HL-60 (cell line): Measurements from ENCODE around the gene DNAH1.
A peak's percentile ranks its signal among the peaks of the same experiment; 100 is the strongest.

ENCODE experiments used
- DNase-seq, 2 experiments: peaks; one replicate each; pipeline ENCODE4 v3.0.0-alpha.2; 2010 to 2020; ENCODE audit warnings: low read depth in 1 of 2, low spot score in 1 of 2
- H3K27ac ChIP-seq: fragments of 250-450 bp; sonication (Bioruptor Pico); replicated peaks from 2 replicates; pipeline ENCODE4 v1.5.1; 2020; ENCODE audit warnings: mild to moderate bottlenecking, moderate library complexity
- H3K27me3 ChIP-seq: fragments of 250-450 bp; sonication (Bioruptor Pico); 2 replicates; pipeline ENCODE4 v1.5.1; 2021; ENCODE audit warnings: mild to moderate bottlenecking, moderate library complexity; ENCODE audit not compliant: insufficient read depth, poor library complexity, severe bottlenecking
- H3K4me3 ChIP-seq: replicated peaks from 2 replicates; pipeline ENCODE4 v1.5.1; 2011; ENCODE audit warnings: mild to moderate bottlenecking, control low read depth, low read length; ENCODE audit not compliant: insufficient read depth
- CTCF ChIP-seq: IDR thresholded peaks from one replicate; pipeline ENCODE4 v1.5.1; 2011; ENCODE audit warnings: low read length, control low read depth, inconsistent platforms; ENCODE audit not compliant: insufficient read depth
- GABPA ChIP-seq: IDR thresholded peaks from 2 replicates; pipeline ENCODE4 v1.6.1; 2012; ENCODE audit warnings: low read depth
- POLR2AphosphoS5 ChIP-seq: IDR thresholded peaks from 2 replicates; pipeline ENCODE4 v1.6.1; 2012; ENCODE audit warnings: low read depth
- SPI1 ChIP-seq: IDR thresholded peaks from 2 replicates; pipeline ENCODE4 v1.6.1; 2012; ENCODE audit warnings: low read depth, mild to moderate bottlenecking, borderline replicate concordance
- TF ChIP-seq, protein P1 (sequence below): IDR thresholded peaks from 2 replicates; pipeline ENCODE4 v1.6.1; 2012; ENCODE audit warnings: low read depth; ENCODE audit not compliant: insufficient replicate concordance

Gene DNAH1

DNA sequence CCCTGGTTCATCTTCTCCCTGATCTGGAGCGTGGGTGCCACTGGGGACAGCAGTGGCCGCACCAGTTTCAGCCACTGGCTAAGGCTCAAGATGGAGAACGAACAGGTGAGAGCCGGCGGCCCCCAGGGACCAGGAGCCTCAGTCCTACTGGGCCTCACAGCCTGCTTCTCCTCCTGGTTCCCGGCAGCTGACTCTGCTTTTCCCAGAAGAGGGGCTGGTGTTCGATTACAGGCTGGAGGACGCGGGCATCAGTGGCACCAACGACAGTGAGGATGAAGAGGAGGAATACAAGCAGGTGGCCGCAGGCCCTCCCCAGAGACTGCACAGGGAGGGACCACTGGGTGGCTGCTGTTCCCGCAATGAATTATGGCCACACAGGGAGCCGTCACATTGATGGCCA lies 54.4 kb downstream of the DNAH1 start:
- TF ChIP-seq SPI1 (no peak), POLR2AphosphoS5 (no peak), CTCF (no peak), GABPA (no peak)
- TF ChIP-seq, protein P1, sequence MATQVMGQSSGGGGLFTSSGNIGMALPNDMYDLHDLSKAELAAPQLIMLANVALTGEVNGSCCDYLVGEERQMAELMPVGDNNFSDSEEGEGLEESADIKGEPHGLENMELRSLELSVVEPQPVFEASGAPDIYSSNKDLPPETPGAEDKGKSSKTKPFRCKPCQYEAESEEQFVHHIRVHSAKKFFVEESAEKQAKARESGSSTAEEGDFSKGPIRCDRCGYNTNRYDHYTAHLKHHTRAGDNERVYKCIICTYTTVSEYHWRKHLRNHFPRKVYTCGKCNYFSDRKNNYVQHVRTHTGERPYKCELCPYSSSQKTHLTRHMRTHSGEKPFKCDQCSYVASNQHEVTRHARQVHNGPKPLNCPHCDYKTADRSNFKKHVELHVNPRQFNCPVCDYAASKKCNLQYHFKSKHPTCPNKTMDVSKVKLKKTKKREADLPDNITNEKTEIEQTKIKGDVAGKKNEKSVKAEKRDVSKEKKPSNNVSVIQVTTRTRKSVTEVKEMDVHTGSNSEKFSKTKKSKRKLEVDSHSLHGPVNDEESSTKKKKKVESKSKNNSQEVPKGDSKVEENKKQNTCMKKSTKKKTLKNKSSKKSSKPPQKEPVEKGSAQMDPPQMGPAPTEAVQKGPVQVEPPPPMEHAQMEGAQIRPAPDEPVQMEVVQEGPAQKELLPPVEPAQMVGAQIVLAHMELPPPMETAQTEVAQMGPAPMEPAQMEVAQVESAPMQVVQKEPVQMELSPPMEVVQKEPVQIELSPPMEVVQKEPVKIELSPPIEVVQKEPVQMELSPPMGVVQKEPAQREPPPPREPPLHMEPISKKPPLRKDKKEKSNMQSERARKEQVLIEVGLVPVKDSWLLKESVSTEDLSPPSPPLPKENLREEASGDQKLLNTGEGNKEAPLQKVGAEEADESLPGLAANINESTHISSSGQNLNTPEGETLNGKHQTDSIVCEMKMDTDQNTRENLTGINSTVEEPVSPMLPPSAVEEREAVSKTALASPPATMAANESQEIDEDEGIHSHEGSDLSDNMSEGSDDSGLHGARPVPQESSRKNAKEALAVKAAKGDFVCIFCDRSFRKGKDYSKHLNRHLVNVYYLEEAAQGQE: no peak
- H3K27me3 ChIP-seq: no peaks in the 10 kb centered on the region

DNA sequence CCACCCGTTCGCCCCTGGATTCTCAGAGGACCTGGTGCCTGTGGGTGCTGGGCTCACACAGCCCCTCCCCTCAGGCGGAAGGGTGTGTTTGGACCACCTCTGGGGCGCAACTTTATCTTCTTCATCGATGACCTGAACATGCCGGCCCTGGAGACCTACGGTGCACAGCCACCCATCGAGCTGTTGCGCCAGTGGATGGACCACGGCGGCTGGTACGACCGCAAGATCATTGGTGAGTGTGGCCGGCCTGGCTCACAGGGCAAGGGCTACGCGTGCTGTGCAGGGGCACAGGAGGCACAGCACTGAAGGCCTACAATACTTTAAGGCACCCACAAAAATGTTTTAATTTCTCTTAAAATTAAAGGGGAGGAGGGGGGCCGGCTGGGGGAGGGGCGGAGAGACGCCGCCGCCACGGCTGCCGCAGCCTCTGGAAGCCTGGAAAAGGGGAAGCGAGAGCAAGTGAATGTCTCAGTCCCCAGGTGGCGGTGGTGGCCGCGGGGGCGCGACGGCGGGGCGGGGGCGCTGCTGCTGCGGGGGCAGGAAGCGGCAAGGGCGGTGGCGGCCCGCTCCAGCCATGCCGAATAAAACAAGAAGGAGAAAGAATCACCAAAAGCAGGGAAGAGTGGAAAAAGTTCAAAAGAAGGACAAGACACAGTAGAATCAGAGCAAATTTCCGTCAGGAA lies 56.8 kb downstream of the DNAH1 start:
- DNase-seq: peak; percentile 52 to 84
- H3K27me3 ChIP-seq: no peaks in the 10 kb centered on the region
- TF ChIP-seq GABPA (no peak), CTCF (no peak), SPI1 (peak; percentile 83), POLR2AphosphoS5 (no peak; the same call in 1 of the 2 replicates)
- TF ChIP-seq, protein P1: no peak
- H3K4me3 ChIP-seq: no peak overlapping the region
- H3K27ac ChIP-seq: peak overlapping the region; percentile 49

More for the DNA sequence above, 54.4 kb downstream of the DNAH1 start:
- DNase-seq: no peak
- Histone ChIP-seq H3K27ac (no peak overlapping the region), H3K4me3 (no peak overlapping the region)

GRCh38 chr3:52373676-52374075 lies 57.6 kb downstream of the DNAH1 start:
- H3K27me3 ChIP-seq: no peaks in the 10 kb centered on the region
- DNase-seq: no peak
- peak overlapping the region; percentile 49 for H3K27ac ChIP-seq
- H3K4me3 ChIP-seq: no peak overlapping the region
- TF ChIP-seq GABPA (no peak), SPI1 (no peak), CTCF (no peak), POLR2AphosphoS5 (no peak)
- TF ChIP-seq, protein P1: no peak
